HepG2 (cell line): ENCODE data around the gene NAA38. TPM values are rescaled to one million over a fixed set of nuclear protein-coding genes. Genes with fewer than 3 reads are reported as not detected.

Experiments used
- BATF2 ChIP-seq: sonication (generic); formaldehyde crosslinking; IDR thresholded peaks from 2 replicates; pipeline ENCODE4 v1.8.0; 2022; ENCODE audit warnings: mild to moderate bottlenecking, missing genetic modification reagents, moderate library complexity
- CBFB ChIP-seq: sonication (generic); formaldehyde crosslinking; IDR thresholded peaks from 2 replicates; pipeline ENCODE4 v1.4.0; 2020; ENCODE audit warnings: missing genetic modification reagents
- FOSL2 ChIP-seq: sonication (generic); formaldehyde crosslinking; IDR thresholded peaks from 2 replicates; pipeline ENCODE4 v1.4.0; 2020; ENCODE audit warnings: missing genetic modification reagents
- FOXA3 ChIP-seq: IDR thresholded peaks from 2 replicates; pipeline ENCODE4 v1.6.1; 2016; ENCODE audit warnings: missing genetic modification reagents, missing compliant biosample characterization
- HMG20A ChIP-seq: IDR thresholded peaks from 2 replicates; pipeline ENCODE4 v1.6.1; 2016; ENCODE audit warnings: borderline replicate concordance
- NONO ChIP-seq, 2 experiments: fragments of 450-650 bp in 1 of 2; sonication (generic) in 1 of 2; formaldehyde crosslinking in 1 of 2; IDR thresholded peaks in 1 of 2; conservative IDR thresholded peaks in 1 of 2; 2 replicates each; pipeline versions ENCODE4 v1.6.1 to v1.8.0; 2017 to 2022; ENCODE audit warnings: mild to moderate bottlenecking in 1 of 2, missing genetic modification reagents in 1 of 2, moderate library complexity in 1 of 2
- RARA ChIP-seq: IDR thresholded peaks from 2 replicates; pipeline ENCODE4 v1.6.1; 2016; ENCODE audit warnings: missing genetic modification reagents, missing compliant biosample characterization
- STAT5B ChIP-seq: sonication (generic); formaldehyde crosslinking; IDR thresholded peaks from 2 replicates; pipeline ENCODE4 v1.4.0; 2020; ENCODE audit warnings: missing genetic modification reagents
- TBX2 ChIP-seq: sonication (generic); formaldehyde crosslinking; IDR thresholded peaks from 2 replicates; pipeline ENCODE4 v1.5.0; 2020; ENCODE audit warnings: missing genetic modification reagents, mild to moderate bottlenecking, borderline replicate concordance
- ZBTB40 ChIP-seq, 2 experiments: fragments of 450-650 bp in 1 of 2; sonication (generic) in 1 of 2; formaldehyde crosslinking in 1 of 2; IDR thresholded peaks; 2 replicates each; pipeline versions ENCODE4 v1.6.1 to v1.8.0; 2016 to 2022; ENCODE audit warnings: antibody characterized with exemption in 1 of 2, mild to moderate bottlenecking in 1 of 2, missing genetic modification reagents in 1 of 2
- ZNF281 ChIP-seq: sonication (generic); formaldehyde crosslinking; IDR thresholded peaks from 2 replicates; pipeline ENCODE4 v1.4.0; 2020; ENCODE audit warnings: missing genetic modification reagents, borderline replicate concordance
- ZNF350 ChIP-seq: sonication (generic); formaldehyde crosslinking; IDR thresholded peaks from 2 replicates; pipeline ENCODE4 v1.4.0; 2020; ENCODE audit warnings: mild to moderate bottlenecking, low read depth, missing genetic modification reagents, borderline replicate concordance
- ZNF446 ChIP-seq: sonication (generic); formaldehyde crosslinking; IDR thresholded peaks from 2 replicates; pipeline ENCODE4 v1.5.0; 2020; ENCODE audit warnings: mild to moderate bottlenecking, missing genetic modification reagents
- ZNF619 ChIP-seq: sonication (generic); formaldehyde crosslinking; IDR thresholded peaks from 2 replicates; pipeline ENCODE4 v1.4.0; 2020; ENCODE audit warnings: mild to moderate bottlenecking, missing genetic modification reagents
- ZNF841 ChIP-seq: sonication (generic); formaldehyde crosslinking; IDR thresholded peaks from 2 replicates; pipeline ENCODE4 v1.8.1; 2023; ENCODE audit warnings: missing genetic modification reagents, borderline replicate concordance
- polyA plus RNA-seq, 8 experiments: library from polyadenylated mRNA; depleted of rRNA in 3 of 8; stranded (reverse) in 7 of 8; unstranded in 1 of 8; fragments of >200 nt; fragmentation: Illumina TruSeq in 4 of 8; extraction: Trizol in 4 of 8; gene quantifications; 2 replicates each; pipeline versions ENCODE4 v1.2.1 to v1.2.3, GENCODE V29; 2011 to 2016; ENCODE audit warnings: low read depth in 4 of 8, missing spikeins in 1 of 8, mixed read lengths in 1 of 8; ENCODE audit not compliant: insufficient read depth in 1 of 8
- total RNA-seq, 5 experiments: library from RNA; depleted of rRNA; stranded (reverse); fragments of >200 nt; fragmentation: Illumina TruSeq; extraction: Trizol; gene quantifications; 2 replicates each; pipeline ENCODE4 v1.2.3, GENCODE V29; 2016; ENCODE audit warnings: low read depth in 1 of 5

NAA38 gene
- total and polyA plus RNA-seq, 2 of the 13 experiments (the other 11 are each of a cell fraction or from before 2014, with no cell fraction given), result 46.9 to 91.6 TPM

GRCh38 chr17:7888184-7888920, 31.0 kb upstream of the NAA38 start, which contains the start of gene CHD3 (continued):
- TF ChIP-seq ZNF841 (no peak), ZNF281 (CRISPR knock-in tag) (0 out of 2 replicates have a peak, but pooled peaks have one; percentile 16), FOSL2 (CRISPR knock-in tag) (no peak), ZBTB40 (IDR thresholded peaks at IDR 0.05) (no peak), ZBTB40 (CRISPR knock-in tag; IDR thresholded peaks at IDR 0.05) (0 out of 2 replicates have a peak, but pooled peaks have one; percentile 52), ZNF350 (CRISPR knock-in tag) (peak; percentile 47; the same call in 1 of the 2 replicates), ZNF619 (peak; percentile 67; the same call in 1 of the 2 replicates), NONO (IDR thresholded peaks at IDR 0.05) (no peak), NONO (CRISPR knock-in tag; conservative IDR thresholded peaks at IDR 0.05) (0 out of 2 replicates have a peak, but pooled peaks have one; percentile 10), TBX2 (peak; percentile 29; the same call in 1 of the 2 replicates), BATF2 (no peak), ZNF446 (peak; percentile 5; the same call in 1 of the 2 replicates), STAT5B (peak; percentile 5; the same call in 1 of the 2 replicates), RARA (CRISPR knock-in tag) (no peak), FOXA3 (peak; percentile 2; the same call in 1 of the 2 replicates), HMG20A (no peak), CBFB (0 out of 2 replicates have a peak, but pooled peaks have one; percentile 5)
